Measurements from ENCODE around the gene HYI.
"Not testable (repeated sequence)": the region's sequence is repeated elsewhere in the genome, so short reads cannot be mapped to it uniquely, and the experiment has no call there.

HYI gene
- 2.8 to 9.8 (median 6.1) reads per million in 17 experiments for total RNA-seq

DNA sequence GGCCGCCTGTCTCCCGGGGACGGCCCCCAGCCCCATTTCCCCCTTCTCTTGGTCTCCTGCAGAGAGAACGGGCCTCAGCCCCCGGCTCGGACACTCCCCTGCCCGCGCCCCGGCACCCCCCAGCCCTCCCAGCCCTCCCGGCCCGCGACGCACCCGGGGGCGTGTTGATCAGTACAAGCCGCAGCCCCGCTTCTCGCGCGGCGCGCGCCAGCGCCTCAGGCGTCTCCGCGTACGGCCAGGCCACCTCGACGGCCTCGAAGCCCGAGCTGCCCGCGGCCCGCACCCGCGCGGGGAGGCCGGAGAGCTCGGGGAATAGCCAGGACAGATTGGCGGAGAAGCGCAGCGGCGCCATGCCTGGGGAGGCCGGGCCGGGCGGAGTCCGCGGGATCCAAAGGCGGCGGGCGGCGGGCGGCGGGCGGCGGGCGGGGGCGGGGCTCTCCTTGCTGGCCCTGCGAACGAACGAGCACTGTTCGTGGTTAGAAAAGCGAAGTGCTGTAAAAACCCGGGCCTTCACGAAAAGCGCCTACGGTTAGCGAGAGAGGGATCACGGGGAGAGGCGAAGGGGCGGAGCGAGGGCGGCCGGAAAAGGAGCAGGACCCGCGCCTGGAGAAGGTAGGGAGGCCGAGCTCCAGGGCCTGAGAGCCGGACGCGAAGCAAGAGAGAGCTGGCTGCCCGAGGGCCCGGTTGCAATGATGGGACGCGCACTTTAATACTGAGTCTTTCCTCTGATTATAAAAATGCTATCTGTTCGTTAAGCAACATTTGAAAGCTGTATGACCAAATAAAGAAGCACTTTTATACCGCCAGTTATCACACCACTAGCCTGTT is at the start of gene HYI:
HYI (minus strand) TSS at position 490 of the 828 bp plus-strand sequence; CDS start at position 352, 138 bp downstream.
- peak; percentile 85 to 95 (median 91) for DNase-seq

DNA sequence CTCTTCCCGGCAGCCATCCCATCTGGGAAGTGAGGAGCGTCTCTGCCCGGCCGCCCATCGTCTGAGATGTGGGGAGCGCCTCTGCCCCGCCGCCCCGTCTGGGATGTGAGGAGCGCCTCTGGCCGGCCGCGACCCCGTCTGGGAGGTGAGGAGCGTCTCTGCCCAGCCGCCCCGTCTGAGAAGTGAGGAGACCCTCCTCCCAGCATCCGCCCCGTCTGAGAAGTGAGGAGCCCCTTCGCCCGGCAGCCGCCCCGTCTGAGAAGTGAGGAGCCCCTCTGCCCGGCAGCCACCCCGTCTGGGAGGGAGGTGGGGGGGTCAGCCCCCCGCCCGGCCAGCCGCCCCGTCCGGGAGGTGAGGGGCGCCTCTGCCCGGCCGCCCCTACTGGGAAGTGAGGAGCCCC is 48.1 kb upstream of the HYI start:
- not testable (repeated sequence) for DNase-seq

DNA sequence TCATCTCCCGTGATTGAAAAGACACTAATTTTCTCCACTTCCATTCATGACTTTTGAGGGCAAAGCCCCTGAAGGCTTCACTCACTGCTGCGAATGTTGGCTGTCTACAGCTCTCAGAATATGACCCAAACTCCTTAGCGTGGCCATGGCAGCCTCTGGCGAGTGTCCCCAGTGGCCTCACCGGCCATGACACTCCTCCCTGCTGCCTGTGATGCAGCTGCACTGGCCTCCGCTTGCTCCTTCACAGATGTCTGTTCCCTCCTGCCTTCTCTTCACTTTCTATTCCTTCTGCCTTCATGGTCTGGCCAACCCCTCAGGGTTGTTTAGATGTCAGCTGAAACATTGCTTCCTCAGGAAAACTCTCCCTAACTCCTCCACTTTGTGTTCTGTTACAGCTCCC is 46.2 kb upstream of the HYI start:
- DNase-seq: no peak

DNA sequence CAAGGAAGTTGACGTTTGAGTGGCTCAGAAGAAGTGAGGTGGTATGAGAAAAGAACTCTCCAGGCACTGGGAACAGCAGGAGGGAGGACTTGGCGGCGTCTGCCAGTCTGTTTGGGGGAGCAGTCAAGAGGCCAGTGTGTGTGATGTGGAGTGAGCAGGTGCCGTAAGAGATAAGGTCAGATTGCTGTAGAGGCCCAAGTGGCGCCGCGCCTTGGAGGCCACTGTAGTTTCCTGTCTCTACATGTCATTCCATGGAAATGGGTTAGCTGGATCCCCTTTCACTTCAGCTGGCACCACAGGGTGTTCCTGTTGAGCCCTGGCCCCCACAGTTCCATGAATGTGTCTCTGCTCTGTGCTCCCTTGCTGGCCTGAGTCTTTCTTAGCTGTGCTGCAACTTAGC is 41.5 kb upstream of the HYI start:
- no peak for DNase-seq

- no peak for DNase-seq
Observed at GRCh38 chr1:43493661-43494450, 40.1 kb upstream of the HYI start.

- no peak for DNase-seq
Observed at GRCh38 chr1:43492826-43493225, 39.1 kb upstream of the HYI start.

DNA sequence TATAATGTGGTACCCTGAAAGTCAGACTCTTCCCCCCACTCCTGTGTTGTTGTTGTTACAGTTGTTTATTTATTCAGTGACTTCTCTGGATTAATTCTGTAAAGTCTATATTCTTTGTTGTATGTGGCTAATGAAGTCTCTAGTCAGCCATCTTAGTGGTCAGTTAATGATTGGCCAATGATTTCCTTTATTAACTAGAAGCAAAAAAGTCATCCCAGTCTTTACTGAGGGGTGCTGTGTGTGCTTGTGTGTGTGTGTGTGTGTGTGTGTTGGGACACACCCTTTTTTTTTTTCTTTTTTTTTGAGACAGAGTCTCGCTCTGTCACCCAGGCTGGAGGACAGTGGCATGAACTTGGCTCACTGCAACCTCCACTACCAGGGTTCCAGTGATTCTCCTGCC is 37.3 kb upstream of the HYI start:
- no peak for DNase-seq

- DNase-seq: no peak
Observed at GRCh38 chr1:43488165-43488564, 34.4 kb upstream of the HYI start.

GRCh38 chr1:43484367-43484766 is 30.6 kb upstream of the HYI start:
- no peak for DNase-seq

GRCh38 chr1:43482215-43482614 is 28.5 kb upstream of the HYI start:
- DNase-seq: no peak

DNA sequence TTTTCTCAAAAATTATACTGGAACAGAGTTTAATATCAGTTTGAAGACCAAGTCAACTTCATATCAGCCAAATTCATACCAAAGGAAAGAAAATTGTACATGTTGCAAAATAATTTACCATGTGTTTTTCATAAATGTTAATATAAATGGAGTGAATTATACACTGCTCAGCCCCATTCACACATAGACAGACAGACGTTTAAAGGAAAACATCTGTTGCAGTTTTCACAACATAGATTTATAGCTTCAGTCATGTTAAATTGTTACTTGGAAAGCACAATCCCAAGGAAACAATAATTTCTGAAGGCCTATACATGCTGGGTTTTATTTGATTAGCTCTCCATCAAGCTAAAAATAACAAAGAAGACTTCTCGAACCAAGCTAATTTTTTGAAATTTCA is 27.8 kb upstream of the HYI start:
- DNase-seq: no peak

GRCh38 chr1:43479414-43479813 is 25.7 kb upstream of the HYI start:
- no peak for DNase-seq

DNA sequence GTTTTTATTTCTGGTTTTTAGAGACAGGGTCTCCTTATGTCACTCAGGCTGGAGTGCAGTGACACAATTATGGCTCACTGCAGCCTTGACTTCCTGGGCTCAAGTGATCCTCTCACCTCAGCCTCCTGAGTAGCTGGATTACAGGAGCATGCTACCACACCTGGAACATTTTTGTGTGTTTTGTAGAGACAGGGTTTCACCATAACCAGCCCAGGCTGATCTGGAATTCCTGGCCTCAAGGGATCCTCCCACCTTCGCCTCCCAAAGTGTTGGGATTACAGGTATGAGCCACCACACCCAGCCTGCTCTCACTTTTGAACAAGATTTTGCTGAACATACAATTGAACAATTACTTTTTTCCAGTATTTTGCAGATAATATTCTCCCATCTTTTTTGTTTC is 24.0 kb upstream of the HYI start:
- no peak for DNase-seq

DNA sequence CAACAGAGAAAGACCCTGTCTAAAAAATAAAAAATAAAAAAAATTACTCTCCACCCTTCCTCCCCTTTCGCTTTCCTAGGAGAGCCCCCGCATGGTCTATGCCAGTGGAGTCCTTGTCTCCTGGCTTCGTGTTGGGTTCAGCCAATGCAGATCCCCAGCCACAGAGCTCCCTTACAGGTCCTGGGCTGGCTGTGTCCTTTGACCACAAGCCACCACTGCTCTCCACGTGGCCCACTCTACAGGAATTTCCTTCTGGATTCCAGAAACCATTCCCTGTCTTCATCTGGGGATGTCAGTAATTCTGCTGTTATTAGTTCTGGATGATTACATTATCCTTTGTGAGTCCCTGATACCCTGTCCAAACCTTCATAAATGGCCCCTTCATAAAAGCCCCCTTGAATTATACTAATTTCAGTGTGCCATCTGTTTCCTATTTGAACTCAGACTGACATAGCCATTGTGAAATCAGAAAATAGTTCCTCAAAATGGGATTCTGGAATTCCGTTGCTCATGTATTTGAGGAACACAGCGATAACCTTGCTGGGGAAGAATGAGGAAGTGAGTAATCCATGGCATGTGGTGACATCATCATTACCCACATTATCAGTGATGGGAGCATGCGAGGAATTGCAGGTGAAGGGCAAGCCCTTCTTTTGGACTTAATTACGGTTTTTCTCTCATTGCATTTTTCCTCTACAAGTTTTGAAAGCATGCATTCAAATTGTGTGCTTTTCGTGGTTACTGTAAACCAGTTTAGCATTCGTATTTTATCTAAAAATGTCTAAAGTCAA is 22.1 kb upstream of the HYI start:
- peak in 3 of 4 experiments; percentile 24 to 48 (median 44) for DNase-seq

DNA sequence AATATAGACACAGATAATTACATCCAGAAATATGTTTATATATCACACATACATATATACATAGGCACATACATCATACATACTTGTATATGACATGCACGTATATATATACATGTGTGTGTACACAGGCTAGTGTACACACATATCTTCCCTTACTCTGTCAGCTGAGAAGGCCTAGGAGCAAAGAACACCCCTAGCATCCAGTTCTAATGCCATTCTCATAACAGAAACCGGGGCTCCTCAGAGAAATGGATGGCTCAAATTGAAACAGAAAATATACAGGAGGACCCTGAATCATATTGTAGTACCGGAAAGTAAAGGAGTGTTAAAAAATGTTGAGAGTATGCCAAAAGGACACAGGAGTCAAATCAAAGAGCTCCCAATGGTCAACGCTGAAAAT is 19.7 kb upstream of the HYI start:
- no peak for DNase-seq

- DNase-seq: peak in 3 of 4 experiments; percentile 32 to 43 (median 37)
Observed at GRCh38 chr1:43472463-43473151, 18.9 kb upstream of the HYI start.

- no peak for DNase-seq
Observed at GRCh38 chr1:43472087-43472462, 18.3 kb upstream of the HYI start.

- DNase-seq: no peak
Observed at GRCh38 chr1:43469932-43470331, 16.2 kb upstream of the HYI start.

DNA sequence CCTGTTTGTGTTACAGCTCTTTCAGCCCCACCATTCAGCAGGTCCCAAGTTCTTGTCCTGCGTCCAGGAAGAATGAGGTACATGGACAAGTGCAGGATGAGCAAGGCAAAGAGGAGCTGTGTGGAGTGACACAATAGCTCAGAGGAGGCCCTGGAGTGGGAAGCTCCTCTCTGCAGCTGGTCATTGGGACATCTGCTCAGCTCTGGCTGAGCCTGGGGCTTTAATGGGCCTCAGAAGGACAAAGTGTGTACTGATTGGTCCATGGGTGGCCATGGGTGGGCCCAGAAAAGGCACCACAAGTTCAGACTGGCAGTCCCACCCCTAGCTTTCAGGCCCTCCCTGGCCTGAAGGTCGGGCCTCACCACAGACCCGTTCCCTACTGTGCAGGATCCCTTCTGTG is 14.7 kb upstream of the HYI start:
- peak in 1 of 4 experiments; percentile 28 for DNase-seq

GRCh38 chr1:43466403-43466802 is 12.7 kb upstream of the HYI start:
- peak; percentile 21 to 68 (median 54) for DNase-seq

- no peak for DNase-seq
Observed at GRCh38 chr1:43465505-43466067, 11.9 kb upstream of the HYI start.

Data from suppressor macrophage (primary cell).